Upper lobe of left lung (tissue), 4 donors: Measurements from ENCODE around the gene NEDD4L.

ENCODE experiments used
- EP300 ChIP-seq, 4 donors: sonication (generic); formaldehyde crosslinking; IDR thresholded peaks; one replicate each; pipeline ENCODE4 v1.5.1; 2017; ENCODE audit warnings: antibody characterized with exemption in 4 of 4, control low read depth in 2 of 4
- POLR2A ChIP-seq, 4 donors: fragments of 450-650 bp; IDR thresholded peaks; one replicate each; pipeline ENCODE4 v1.5.1; 2016 to 2017; ENCODE audit warnings: antibody characterized with exemption in 4 of 4, mild to moderate bottlenecking in 2 of 4
- POLR2AphosphoS5 ChIP-seq, 2 donors: sonication (generic); formaldehyde crosslinking; IDR thresholded peaks; one replicate each; pipeline ENCODE4 v1.5.1; 2017; ENCODE audit warnings: antibody characterized with exemption in 2 of 2
- TF ChIP-seq, protein P1 (sequence below), 6 experiments: fragments of 450-650 bp in 4 of 6; fragments of 200-600 bp in 2 of 6; sonication (generic) in 2 of 6; IDR thresholded peaks; one replicate each; pipeline ENCODE4 v1.5.1; 2016 to 2019; ENCODE audit warnings: antibody characterized with exemption in 6 of 6

- TF ChIP-seq, protein P1, sequence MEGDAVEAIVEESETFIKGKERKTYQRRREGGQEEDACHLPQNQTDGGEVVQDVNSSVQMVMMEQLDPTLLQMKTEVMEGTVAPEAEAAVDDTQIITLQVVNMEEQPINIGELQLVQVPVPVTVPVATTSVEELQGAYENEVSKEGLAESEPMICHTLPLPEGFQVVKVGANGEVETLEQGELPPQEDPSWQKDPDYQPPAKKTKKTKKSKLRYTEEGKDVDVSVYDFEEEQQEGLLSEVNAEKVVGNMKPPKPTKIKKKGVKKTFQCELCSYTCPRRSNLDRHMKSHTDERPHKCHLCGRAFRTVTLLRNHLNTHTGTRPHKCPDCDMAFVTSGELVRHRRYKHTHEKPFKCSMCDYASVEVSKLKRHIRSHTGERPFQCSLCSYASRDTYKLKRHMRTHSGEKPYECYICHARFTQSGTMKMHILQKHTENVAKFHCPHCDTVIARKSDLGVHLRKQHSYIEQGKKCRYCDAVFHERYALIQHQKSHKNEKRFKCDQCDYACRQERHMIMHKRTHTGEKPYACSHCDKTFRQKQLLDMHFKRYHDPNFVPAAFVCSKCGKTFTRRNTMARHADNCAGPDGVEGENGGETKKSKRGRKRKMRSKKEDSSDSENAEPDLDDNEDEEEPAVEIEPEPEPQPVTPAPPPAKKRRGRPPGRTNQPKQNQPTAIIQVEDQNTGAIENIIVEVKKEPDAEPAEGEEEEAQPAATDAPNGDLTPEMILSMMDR (IDR thresholded peaks at IDR 0.05): no peak
- TF ChIP-seq POLR2AphosphoS5 (IDR thresholded peaks at IDR 0.05) (no peak), POLR2A (IDR thresholded peaks at IDR 0.05) (peak in 1 of 4 donors; percentile 23), EP300 (IDR thresholded peaks at IDR 0.05) (no peak)
Measured at GRCh38 chr18:58276789-58277739, 233.0 kb downstream of the NEDD4L start.
